ENCODE data around the gene HAUS3. TPM values are rescaled to one million over a fixed set of nuclear protein-coding genes. Genes with fewer than 3 reads are reported as not detected.
"Not testable (repeated sequence)": the region's sequence is repeated elsewhere in the genome, so short reads cannot be mapped to it uniquely, and the experiment has no call there.

The HAUS3 gene
- polyA plus RNA-seq, 1 donor = 16.0 TPM

GRCh38 chr4:2275546-2276251 lies 33.8 kb upstream of the HAUS3 start:
- Histone ChIP-seq H3K27me3 (ENCODE audit: control insufficient read depth, insufficient read depth, low read length) (no peaks in the 10 kb centered on the region), H3K9me3 (ENCODE audit: control insufficient read depth, low read depth, low read length) (peaks cover 6% of the 10 kb centered on the region), H3K4me3 (ENCODE audit: low read length) (no peak overlapping the region), H3K27ac (ENCODE audit: low read length) (no peak overlapping the region), H3K4me1 (ENCODE audit: control insufficient read depth, insufficient read depth, low read length) (peaks cover 4% of the 10 kb centered on the region), H3K36me3 (ENCODE audit: control insufficient read depth, insufficient read depth, low read length) (peaks cover 2% of the 10 kb centered on the region)
- no peak for DNase-seq
- WGBS (ENCODE audit: insufficient coverage, low lambda C conversion rate) = 80% methylated on average over 1 of the region's 44 CpGs

- 100% methylated on average over 3 of the region's 10 CpGs for WGBS (ENCODE audit: insufficient coverage, low lambda C conversion rate)
Measured at GRCh38 chr4:2275044-2275397, 33.1 kb upstream of the HAUS3 start.

GRCh38 chr4:2274320-2275043 lies 32.6 kb upstream of the HAUS3 start:
- H3K36me3 ChIP-seq (ENCODE audit: control insufficient read depth, insufficient read depth, low read length) = peaks cover 2% of the 10 kb centered on the region
- no peak overlapping the region for H3K27ac ChIP-seq (ENCODE audit: low read length)
- DNase-seq = no peak
- H3K4me1 ChIP-seq (ENCODE audit: control insufficient read depth, insufficient read depth, low read length) = peaks cover 4% of the 10 kb centered on the region
- no peak overlapping the region for H3K4me3 ChIP-seq (ENCODE audit: low read length)
- WGBS (ENCODE audit: insufficient coverage, low lambda C conversion rate) = no CpG with 5 or more reads among the region's 21 CpGs
- peaks cover 6% of the 10 kb centered on the region for H3K9me3 ChIP-seq (ENCODE audit: control insufficient read depth, low read depth, low read length)
- H3K27me3 ChIP-seq (ENCODE audit: control insufficient read depth, insufficient read depth, low read length) = no peaks in the 10 kb centered on the region

More at GRCh38 chr4:2275044-2275397, 33.1 kb upstream of the HAUS3 start:
- not testable (repeated sequence) for H3K27me3 ChIP-seq (ENCODE audit: control insufficient read depth, insufficient read depth, low read length); H3K4me3 ChIP-seq (ENCODE audit: low read length); DNase-seq; H3K27ac ChIP-seq (ENCODE audit: low read length); H3K36me3 ChIP-seq (ENCODE audit: control insufficient read depth, insufficient read depth, low read length); H3K4me1 ChIP-seq (ENCODE audit: control insufficient read depth, insufficient read depth, low read length); H3K9me3 ChIP-seq (ENCODE audit: control insufficient read depth, low read depth, low read length)

GRCh38 chr4:2273657-2274319 lies 31.9 kb upstream of the HAUS3 start:
- Histone ChIP-seq H3K27ac (ENCODE audit: low read length) (no peak overlapping the region), H3K9me3 (ENCODE audit: control insufficient read depth, low read depth, low read length) (peaks cover 6% of the 10 kb centered on the region), H3K4me1 (ENCODE audit: control insufficient read depth, insufficient read depth, low read length) (peaks cover 4% of the 10 kb centered on the region), H3K4me3 (ENCODE audit: low read length) (no peak overlapping the region), H3K27me3 (ENCODE audit: control insufficient read depth, insufficient read depth, low read length) (no peaks in the 10 kb centered on the region), H3K36me3 (ENCODE audit: control insufficient read depth, insufficient read depth, low read length) (peaks cover 2% of the 10 kb centered on the region)
- WGBS (ENCODE audit: insufficient coverage, low lambda C conversion rate) = no CpG with 5 or more reads among the region's 24 CpGs
- DNase-seq = peak in 1 of 2 donors; percentile 19

- Histone ChIP-seq H3K9me3 (ENCODE audit: control insufficient read depth, low read depth, low read length) (peaks cover 6% of the 10 kb centered on the region), H3K36me3 (ENCODE audit: control insufficient read depth, insufficient read depth, low read length) (peaks cover 2% of the 10 kb centered on the region), H3K4me3 (ENCODE audit: low read length) (no peak overlapping the region), H3K27me3 (ENCODE audit: control insufficient read depth, insufficient read depth, low read length) (no peaks in the 10 kb centered on the region), H3K4me1 (ENCODE audit: control insufficient read depth, insufficient read depth, low read length) (peaks cover 4% of the 10 kb centered on the region), H3K27ac (ENCODE audit: low read length) (no peak overlapping the region)
- DNase-seq = no peak
- WGBS (ENCODE audit: insufficient coverage, low lambda C conversion rate) = no CpG with 5 or more reads among the region's 15 CpGs
Measured at GRCh38 chr4:2273221-2273620, 31.3 kb upstream of the HAUS3 start.

- Histone ChIP-seq H3K4me3 (ENCODE audit: low read length) (no peak overlapping the region), H3K36me3 (ENCODE audit: control insufficient read depth, insufficient read depth, low read length) (peaks cover 2% of the 10 kb centered on the region), H3K9me3 (ENCODE audit: control insufficient read depth, low read depth, low read length) (peaks cover 6% of the 10 kb centered on the region), H3K27ac (ENCODE audit: low read length) (no peak overlapping the region), H3K4me1 (ENCODE audit: control insufficient read depth, insufficient read depth, low read length) (peaks cover 4% of the 10 kb centered on the region), H3K27me3 (ENCODE audit: control insufficient read depth, insufficient read depth, low read length) (no peaks in the 10 kb centered on the region)
- WGBS (ENCODE audit: insufficient coverage, low lambda C conversion rate) = no CpG with 5 or more reads among the region's 6 CpGs
- no peak for DNase-seq
Measured at GRCh38 chr4:2272828-2273120, 30.9 kb upstream of the HAUS3 start.

- WGBS (ENCODE audit: insufficient coverage, low lambda C conversion rate) = no CpG with 5 or more reads among the region's 25 CpGs
- Histone ChIP-seq H3K4me3 (ENCODE audit: low read length) (no peak overlapping the region), H3K9me3 (ENCODE audit: control insufficient read depth, low read depth, low read length) (peaks cover 6% of the 10 kb centered on the region), H3K4me1 (ENCODE audit: control insufficient read depth, insufficient read depth, low read length) (peaks cover 4% of the 10 kb centered on the region), H3K36me3 (ENCODE audit: control insufficient read depth, insufficient read depth, low read length) (peaks cover 2% of the 10 kb centered on the region), H3K27me3 (ENCODE audit: control insufficient read depth, insufficient read depth, low read length) (no peaks in the 10 kb centered on the region), H3K27ac (ENCODE audit: low read length) (no peak overlapping the region)
- DNase-seq = no peak
Measured at GRCh38 chr4:2272026-2272827, 30.3 kb upstream of the HAUS3 start.

GRCh38 chr4:2271279-2272025 lies 29.5 kb upstream of the HAUS3 start:
- Histone ChIP-seq H3K9me3 (ENCODE audit: control insufficient read depth, low read depth, low read length) (peaks cover 6% of the 10 kb centered on the region), H3K27me3 (ENCODE audit: control insufficient read depth, insufficient read depth, low read length) (no peaks in the 10 kb centered on the region), H3K36me3 (ENCODE audit: control insufficient read depth, insufficient read depth, low read length) (peaks cover 2% of the 10 kb centered on the region), H3K4me1 (ENCODE audit: control insufficient read depth, insufficient read depth, low read length) (peaks cover 4% of the 10 kb centered on the region), H3K27ac (ENCODE audit: low read length) (no peak overlapping the region), H3K4me3 (ENCODE audit: low read length) (no peak overlapping the region)
- no peak for DNase-seq
- no CpG with 5 or more reads among the region's 27 CpGs for WGBS (ENCODE audit: insufficient coverage, low lambda C conversion rate)

- no CpG with 5 or more reads among the region's 34 CpGs for WGBS (ENCODE audit: insufficient coverage, low lambda C conversion rate)
- no peaks in the 10 kb centered on the region for H3K27me3 ChIP-seq (ENCODE audit: control insufficient read depth, insufficient read depth, low read length)
- peaks cover 2% of the 10 kb centered on the region for H3K36me3 ChIP-seq (ENCODE audit: control insufficient read depth, insufficient read depth, low read length)
- peaks cover 4% of the 10 kb centered on the region for H3K4me1 ChIP-seq (ENCODE audit: control insufficient read depth, insufficient read depth, low read length)
- H3K27ac ChIP-seq (ENCODE audit: low read length) = no peak overlapping the region
- DNase-seq = no peak
- no peak overlapping the region for H3K4me3 ChIP-seq (ENCODE audit: low read length)
- H3K9me3 ChIP-seq (ENCODE audit: control insufficient read depth, low read depth, low read length) = peaks cover under 1% of the 10 kb centered on the region
Measured at GRCh38 chr4:2270341-2271165, 28.6 kb upstream of the HAUS3 start.
